H9 (cell line): ENCODE results near the gene MSL3. TPM values are rescaled to one million over a fixed set of nuclear protein-coding genes. Genes with fewer than 3 reads are reported as not detected.

Source experiments
- DNase-seq: peaks from one replicate; pipeline ENCODE4 v3.0.0-alpha.2; 2017
- H2AFZ ChIP-seq: one replicate; pipeline ENCODE4 v1.6.1; 2013; ENCODE audit warnings: mild to moderate bottlenecking, low read length, control low read depth, moderate library complexity
- H2AK5ac ChIP-seq: 2 replicates; pipeline ENCODE4 v1.6.1; 2013; ENCODE audit warnings: low read length, control low read depth, mixed read lengths; ENCODE audit not compliant: insufficient read length
- H2BK120ac ChIP-seq: one replicate; pipeline ENCODE4 v1.6.1; 2013; ENCODE audit warnings: low read depth, mild to moderate bottlenecking, low read length, control low read depth, inconsistent platforms; ENCODE audit not compliant: poor library complexity, severe bottlenecking
- H2BK12ac ChIP-seq: 2 replicates; pipeline ENCODE4 v1.6.1; 2013; ENCODE audit warnings: low read length, control low read depth, mixed read lengths, low read depth; ENCODE audit not compliant: insufficient read length
- H2BK15ac ChIP-seq: 2 replicates; pipeline ENCODE4 v1.6.1; 2013; ENCODE audit warnings: low read depth, low read length, control low read depth
- H2BK20ac ChIP-seq: one replicate; pipeline ENCODE4 v1.6.1; 2013; ENCODE audit warnings: low read depth, mild to moderate bottlenecking, low read length, control low read depth, inconsistent platforms; ENCODE audit not compliant: poor library complexity, severe bottlenecking
- H2BK5ac ChIP-seq: 2 replicates; pipeline ENCODE4 v1.6.1; 2013; ENCODE audit warnings: low read length, control low read depth, mixed read lengths; ENCODE audit not compliant: insufficient read length
- H3K14ac ChIP-seq: 2 replicates; pipeline ENCODE4 v1.6.1; 2013; ENCODE audit warnings: low read length, control low read depth; ENCODE audit not compliant: insufficient read depth
- H3K18ac ChIP-seq: 2 replicates; pipeline ENCODE4 v1.6.1; 2013; ENCODE audit warnings: low read depth, mild to moderate bottlenecking, mixed read lengths, low read length, control low read depth; ENCODE audit not compliant: insufficient read length
- H3K23ac ChIP-seq: 2 replicates; pipeline ENCODE4 v1.6.1; 2013; ENCODE audit warnings: low read length, control low read depth, mixed read lengths, low read depth; ENCODE audit not compliant: insufficient read length
- H3K23me2 ChIP-seq: 2 replicates; pipeline ENCODE4 v1.6.1; 2013; ENCODE audit warnings: low read depth, mild to moderate bottlenecking, mixed read lengths, low read length, control low read depth; ENCODE audit not compliant: insufficient read length, poor library complexity, severe bottlenecking
- H3K27ac ChIP-seq: 2 replicates; pipeline ENCODE4 v1.5.1; 2013; ENCODE audit warnings: low read length, control low read depth, mixed read lengths, low read depth; ENCODE audit not compliant: insufficient read length
- H3K27me3 ChIP-seq: 2 replicates; pipeline ENCODE4 v1.6.1; 2013; ENCODE audit warnings: low read length, control low read depth, inconsistent platforms; ENCODE audit not compliant: insufficient read depth
- H3K4ac ChIP-seq: 2 replicates; pipeline ENCODE4 v1.6.1; 2013; ENCODE audit warnings: low read depth, mild to moderate bottlenecking, control low read depth, inconsistent platforms, low read length, moderate library complexity
- H3K4me1 ChIP-seq: 2 replicates; pipeline ENCODE4 v1.6.1; 2013; ENCODE audit warnings: low read length, control low read depth, inconsistent platforms; ENCODE audit not compliant: insufficient read depth
- H3K4me2 ChIP-seq: 2 replicates; pipeline ENCODE4 v1.6.1; 2013; ENCODE audit warnings: low read length, control low read depth, mixed read lengths; ENCODE audit not compliant: insufficient read length, insufficient read depth
- H3K56ac ChIP-seq: 2 replicates; pipeline ENCODE4 v1.6.1; 2013; ENCODE audit warnings: low read depth, mild to moderate bottlenecking, mixed read lengths, low read length, control low read depth; ENCODE audit not compliant: insufficient read length
- H3K79me1 ChIP-seq: 2 replicates; pipeline ENCODE4 v1.6.1; 2013; ENCODE audit warnings: low read depth, mild to moderate bottlenecking, moderate library complexity, low read length, control low read depth, inconsistent platforms; ENCODE audit not compliant: insufficient read depth, poor library complexity, severe bottlenecking
- H3K79me2 ChIP-seq: 2 replicates; pipeline ENCODE4 v1.6.1; 2013; ENCODE audit warnings: low read length, control low read depth, inconsistent platforms; ENCODE audit not compliant: insufficient read depth
- H3K9ac ChIP-seq: 2 replicates; pipeline ENCODE4 v1.6.1; 2013; ENCODE audit warnings: low read length, control low read depth, mixed read lengths; ENCODE audit not compliant: insufficient read length; ENCODE audit errors: extremely low read depth
- H3K9me3 ChIP-seq: one replicate; pipeline ENCODE4 v1.6.1; 2013; ENCODE audit warnings: low read depth, low read length, inconsistent platforms; ENCODE audit not compliant: control insufficient read depth
- H3T11ph ChIP-seq: one replicate; pipeline ENCODE4 v1.6.1; 2013; ENCODE audit warnings: mild to moderate bottlenecking, low read length, control low read depth, inconsistent platforms
- H4K20me1 ChIP-seq: one replicate; pipeline ENCODE4 v1.6.1; 2013; ENCODE audit not compliant: control insufficient read depth, insufficient read length, insufficient read depth
- H4K5ac ChIP-seq: 2 replicates; pipeline ENCODE4 v1.6.1; 2013; ENCODE audit warnings: low read depth, mild to moderate bottlenecking, mixed read lengths, low read length, control low read depth; ENCODE audit not compliant: insufficient read length
- H4K8ac ChIP-seq: replicated peaks from 2 replicates; pipeline ENCODE4 v1.6.1; 2013; ENCODE audit warnings: low read length, control low read depth, mixed read lengths, low read depth; ENCODE audit not compliant: insufficient read length
- H4K91ac ChIP-seq: 2 replicates; pipeline ENCODE4 v1.6.1; 2013; ENCODE audit warnings: low read depth, mild to moderate bottlenecking, moderate library complexity, mixed read lengths, low read length, control low read depth; ENCODE audit not compliant: insufficient read length
- H3K27ac Mint-ChIP-seq, 3 experiments: 2 replicates in 2 of 3; 3 replicates in 1 of 3; pipeline ENCODE4 v1.8.0; 2020 to 2021; ENCODE audit warnings: mixed read lengths in 3 of 3, mild to moderate bottlenecking in 1 of 3, moderate library complexity in 1 of 3
- H3K27me3 Mint-ChIP-seq: 2 replicates; pipeline ENCODE4 v1.8.0; 2021; ENCODE audit warnings: low read depth, mild to moderate bottlenecking, moderate library complexity, mixed read lengths
- H3K36me3 Mint-ChIP-seq, 3 experiments: 2 replicates in 2 of 3; 3 replicates in 1 of 3; pipeline ENCODE4 v1.8.0; 2020 to 2021; ENCODE audit warnings: low read depth in 3 of 3, mixed read lengths in 3 of 3; ENCODE audit not compliant: insufficient read depth in 1 of 3
- H3K4me1 Mint-ChIP-seq, 2 experiments: 2 replicates each; pipeline ENCODE4 v1.8.0; 2020; ENCODE audit warnings: mixed read lengths in 2 of 2
- H3K4me3 Mint-ChIP-seq, 2 experiments: 2 replicates in 1 of 2; 3 replicates in 1 of 2; pipeline ENCODE4 v1.8.0; 2020 to 2021; ENCODE audit warnings: mild to moderate bottlenecking in 2 of 2, mixed read lengths in 2 of 2, moderate library complexity in 1 of 2
- H3K9me3 Mint-ChIP-seq, 2 experiments: 2 replicates in 1 of 2; 3 replicates in 1 of 2; pipeline ENCODE4 v1.8.0; 2020; ENCODE audit warnings: mild to moderate bottlenecking in 2 of 2, mixed read lengths in 2 of 2, moderate library complexity in 1 of 2
- WGBS: extraction: QIAGEN DNeasy Blood & Tissue Kit; methylation state at CpG from one replicate; pipeline ENCODE4 v1.1.7; 2013; ENCODE audit warnings: missing lambda C conversion rate, low lambda C conversion rate, mixed read lengths; ENCODE audit not compliant: insufficient read length; ENCODE audit errors: extremely low coverage; 5-methylcytosine and 5-hydroxymethylcytosine counted together
- total RNA-seq: library from RNA; stranded (reverse); gene quantifications from 2 replicates; pipeline ENCODE4 v1.2.1, GENCODE V29; 2021
- TF ChIP-seq, protein P1 (sequence below): fragments of 200-600 bp; sonication (generic); conservative IDR thresholded peaks from 3 replicates; pipeline ENCODE4 v1.8.0; 2021; ENCODE audit warnings: antibody characterized with exemption, mild to moderate bottlenecking

The MSL3 gene
- total RNA-seq, 1 experiment from 2014 or later = 13.0 TPM

DNA sequence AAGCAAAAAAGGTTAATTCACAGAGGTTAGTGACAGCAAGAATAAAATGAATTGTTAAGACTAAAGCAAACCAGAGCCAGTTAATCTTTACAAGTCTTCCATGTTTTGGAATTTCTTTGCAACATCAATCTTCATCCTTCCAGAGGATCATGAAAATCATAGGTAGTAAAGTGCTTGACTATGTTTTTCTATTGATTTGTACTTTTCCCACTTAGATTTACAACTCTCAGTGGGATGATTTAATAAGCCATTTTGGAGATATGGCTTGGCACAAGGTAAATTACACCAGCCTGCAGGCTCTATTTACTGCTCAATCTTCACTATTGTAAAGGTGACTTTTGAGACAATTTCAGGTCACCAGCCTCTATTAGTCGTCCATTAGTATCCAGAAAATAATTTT, 26.5 kb downstream of the MSL3 start:
- no peak overlapping the region for H3K4me2 ChIP-seq
- H3K79me2 ChIP-seq = no peaks in the 10 kb centered on the region

More for the DNA sequence above, 26.5 kb downstream of the MSL3 start:
- H3K27me3 Mint-ChIP-seq = no peaks in the 10 kb centered on the region; the same call in 1 of the 2 replicates
- WGBS = no CpG with 5 or more reads among the region's 1 CpG
- H3K9me3 Mint-ChIP-seq = peaks cover 49 to 64% of the 10 kb centered on the region in 2 experiments
- Histone ChIP-seq H3K18ac (no peak overlapping the region), H3K27me3 (no peaks in the 10 kb centered on the region), H3K9ac (no peak overlapping the region), H2BK120ac (no peak overlapping the region), H3K79me1 (no peaks in the 10 kb centered on the region), H3K23ac (no peak overlapping the region), H3K27ac (no peak overlapping the region), H2BK15ac (no peak overlapping the region), H3K14ac (no peak overlapping the region), H4K8ac (no peak overlapping the region), H2BK12ac (no peak overlapping the region), H3K23me2 (no peaks in the 10 kb centered on the region), H2BK20ac (no peak overlapping the region), H3K56ac (no peak overlapping the region), H3T11ph (no peak overlapping the region), H3K9me3 (no peaks in the 10 kb centered on the region), H4K20me1 (no peaks in the 10 kb centered on the region), H4K91ac (no peak overlapping the region), H2AK5ac (no peak overlapping the region), H3K4me1 (no peaks in the 10 kb centered on the region), H2AFZ (no peak overlapping the region), H4K5ac (no peak overlapping the region), H2BK5ac (no peak overlapping the region), H3K4ac (no peak overlapping the region)
- TF ChIP-seq, protein P1, sequence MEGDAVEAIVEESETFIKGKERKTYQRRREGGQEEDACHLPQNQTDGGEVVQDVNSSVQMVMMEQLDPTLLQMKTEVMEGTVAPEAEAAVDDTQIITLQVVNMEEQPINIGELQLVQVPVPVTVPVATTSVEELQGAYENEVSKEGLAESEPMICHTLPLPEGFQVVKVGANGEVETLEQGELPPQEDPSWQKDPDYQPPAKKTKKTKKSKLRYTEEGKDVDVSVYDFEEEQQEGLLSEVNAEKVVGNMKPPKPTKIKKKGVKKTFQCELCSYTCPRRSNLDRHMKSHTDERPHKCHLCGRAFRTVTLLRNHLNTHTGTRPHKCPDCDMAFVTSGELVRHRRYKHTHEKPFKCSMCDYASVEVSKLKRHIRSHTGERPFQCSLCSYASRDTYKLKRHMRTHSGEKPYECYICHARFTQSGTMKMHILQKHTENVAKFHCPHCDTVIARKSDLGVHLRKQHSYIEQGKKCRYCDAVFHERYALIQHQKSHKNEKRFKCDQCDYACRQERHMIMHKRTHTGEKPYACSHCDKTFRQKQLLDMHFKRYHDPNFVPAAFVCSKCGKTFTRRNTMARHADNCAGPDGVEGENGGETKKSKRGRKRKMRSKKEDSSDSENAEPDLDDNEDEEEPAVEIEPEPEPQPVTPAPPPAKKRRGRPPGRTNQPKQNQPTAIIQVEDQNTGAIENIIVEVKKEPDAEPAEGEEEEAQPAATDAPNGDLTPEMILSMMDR = no peak
- H3K4me1 Mint-ChIP-seq = no peaks in the 10 kb centered on the region
- H3K27ac Mint-ChIP-seq = no peak overlapping the region
- H3K36me3 Mint-ChIP-seq = no peaks in the 10 kb centered on the region
- no peak for DNase-seq
- no peak overlapping the region for H3K4me3 Mint-ChIP-seq
